SK-N-SH treated with all-trans-retinoic acid at 6 μM for 48 hours (cell line): Measurements from ENCODE around the gene WWC1.
"Not testable (repeated sequence)": the region's sequence is repeated elsewhere in the genome, so short reads cannot be mapped to it uniquely, and the experiment has no call there.

Experiments used
- ATAC-seq: fragments of 200-7000 bp; cut with Tn5 transposase; 3 replicates; pipeline ENCODE4 v1.9.1; 2020; ENCODE audit warnings: mild to moderate bottlenecking, moderate library complexity
- ARNTL ChIP-seq: fragments of 450-650 bp; formaldehyde crosslinking; IDR thresholded peaks from 2 replicates; pipeline ENCODE4 v1.5.0; 2020; ENCODE audit warnings: low read depth, mild to moderate bottlenecking, moderate library complexity, borderline replicate concordance
- BACH2 ChIP-seq: fragments of 250-450 bp; sonication (Bioruptor Pico); IDR thresholded peaks from 2 replicates; pipeline ENCODE4 v1.9.0; 2021; ENCODE audit warnings: mild to moderate bottlenecking, borderline replicate concordance
- ESRRG ChIP-seq: fragments of 250-450 bp; sonication (Bioruptor Pico); IDR thresholded peaks from 2 replicates; pipeline ENCODE4 v1.6.1; 2021; ENCODE audit warnings: mild to moderate bottlenecking
- GLIS3 ChIP-seq: fragments of 250-450 bp; sonication (Bioruptor Pico); IDR thresholded peaks from 2 replicates; pipeline ENCODE4 v1.5.0; 2020; ENCODE audit warnings: mild to moderate bottlenecking, moderate library complexity
- ISL1 ChIP-seq: fragments of 250-450 bp; sonication (Bioruptor Pico); IDR thresholded peaks from 2 replicates; pipeline ENCODE4 v2.1.2; 2022; ENCODE audit warnings: mild to moderate bottlenecking, moderate library complexity
- OSR1 ChIP-seq: fragments of 250-450 bp; sonication (Bioruptor Pico); IDR thresholded peaks from 2 replicates; pipeline ENCODE4 v1.8.0; 2022; ENCODE audit warnings: moderate library complexity, mild to moderate bottlenecking, inconsistent platforms
- PPARA ChIP-seq: fragments of 250-450 bp; sonication (Bioruptor Pico); IDR thresholded peaks from 2 replicates; pipeline ENCODE4 v1.5.0; 2020; ENCODE audit warnings: mild to moderate bottlenecking, borderline replicate concordance
- RARB ChIP-seq: fragments of 250-450 bp; sonication (Bioruptor Pico); IDR thresholded peaks from 2 replicates; pipeline ENCODE4 v1.8.0; 2021; ENCODE audit warnings: mild to moderate bottlenecking, moderate library complexity
- SNAI2 ChIP-seq: fragments of 250-450 bp; sonication (Bioruptor Pico); IDR thresholded peaks from 2 replicates; pipeline ENCODE4 v1.5.0; 2020; ENCODE audit warnings: mild to moderate bottlenecking, moderate library complexity
- TCF4 ChIP-seq: fragments of 250-450 bp; sonication (Bioruptor Pico); IDR thresholded peaks from 2 replicates; pipeline ENCODE4 v1.8.0; 2021; ENCODE audit warnings: mild to moderate bottlenecking, moderate library complexity, borderline replicate concordance
- TOX ChIP-seq: fragments of 250-450 bp; sonication (Bioruptor Pico); IDR thresholded peaks from 2 replicates; pipeline ENCODE4 v1.8.0; 2021; ENCODE audit warnings: mild to moderate bottlenecking, moderate library complexity, borderline replicate concordance
- ZFP3 ChIP-seq: fragments of 250-450 bp; sonication (Bioruptor Pico); IDR thresholded peaks from 2 replicates; pipeline ENCODE4 v1.5.0; 2020; ENCODE audit warnings: mild to moderate bottlenecking, moderate library complexity
- ZFP30 ChIP-seq: fragments of 450-650 bp; formaldehyde crosslinking; IDR thresholded peaks from 2 replicates; pipeline ENCODE4 v1.5.0; 2022; ENCODE audit warnings: mild to moderate bottlenecking, moderate library complexity
- ZNF565 ChIP-seq: fragments of 450-650 bp; formaldehyde crosslinking; conservative IDR thresholded peaks from 2 replicates; pipeline ENCODE4 v1.5.0; 2020; ENCODE audit warnings: low read depth, mild to moderate bottlenecking, moderate library complexity
- ZNF70 ChIP-seq: fragments of 450-650 bp; formaldehyde crosslinking; IDR thresholded peaks from 2 replicates; pipeline ENCODE4 v1.5.0; 2020; ENCODE audit warnings: mild to moderate bottlenecking, moderate library complexity
- ZNF8 ChIP-seq: fragments of 450-650 bp; formaldehyde crosslinking; IDR thresholded peaks from 2 replicates; pipeline ENCODE4 v1.5.0; 2020; ENCODE audit warnings: mild to moderate bottlenecking, moderate library complexity
- TF ChIP-seq, protein P1 (sequence below): fragments of 250-450 bp; sonication (Bioruptor Pico); IDR thresholded peaks from 2 replicates; pipeline ENCODE4 v1.5.0; 2020; ENCODE audit warnings: mild to moderate bottlenecking, moderate library complexity
- TF ChIP-seq, protein P2 (sequence below): fragments of 250-450 bp; sonication (Bioruptor Pico); IDR thresholded peaks from 2 replicates; pipeline ENCODE4 v1.5.1; 2020; ENCODE audit warnings: low read depth, mild to moderate bottlenecking, moderate library complexity
- TF ChIP-seq, protein P3 (sequence below): fragments of 250-450 bp; sonication (Bioruptor Pico); IDR thresholded peaks from 2 replicates; pipeline ENCODE4 v1.5.1; 2021; ENCODE audit warnings: mild to moderate bottlenecking, moderate library complexity
- TF ChIP-seq, protein P4 (sequence below): fragments of 250-450 bp; sonication (Bioruptor Pico); IDR thresholded peaks from 2 replicates; pipeline ENCODE4 v1.8.0; 2021; ENCODE audit warnings: low read depth, mild to moderate bottlenecking, moderate library complexity, borderline replicate concordance
- TF ChIP-seq, protein P5 (sequence below): fragments of 250-450 bp; sonication (Bioruptor Pico); IDR thresholded peaks from 2 replicates; pipeline ENCODE4 v1.8.0; 2020; ENCODE audit warnings: mild to moderate bottlenecking, moderate library complexity, borderline replicate concordance

The WWC1 gene

DNA sequence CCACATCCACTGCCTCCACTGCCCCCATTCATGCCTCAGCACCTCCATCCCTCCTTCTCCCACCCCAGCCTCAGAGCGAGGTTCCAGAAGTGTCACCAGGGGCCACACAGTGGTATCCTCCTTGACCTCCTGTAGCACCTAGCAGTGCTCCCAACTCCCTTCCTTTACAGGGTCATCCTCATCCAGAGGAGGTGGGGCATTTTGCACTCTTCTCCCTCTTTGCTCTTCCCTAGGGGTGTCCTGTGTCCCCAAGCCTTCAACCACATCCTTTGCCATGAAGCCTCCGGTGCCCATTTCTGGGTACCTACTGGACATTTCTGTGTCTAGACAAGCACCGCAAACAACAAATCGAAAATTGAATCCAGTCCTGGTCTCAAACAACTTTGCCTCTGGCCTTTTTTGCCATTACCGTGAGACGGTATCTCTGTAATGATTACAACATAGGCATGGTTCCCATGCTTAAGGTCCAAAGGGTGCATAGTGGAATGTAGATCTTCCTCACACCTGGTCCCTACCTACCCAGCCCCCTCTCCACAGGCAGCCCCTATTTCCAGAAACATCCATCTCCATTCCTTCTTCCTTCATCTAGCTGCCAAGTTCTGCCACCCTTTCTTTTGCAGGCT is 17.6 kb downstream of the WWC1 start:
- ATAC-seq: no peak
- no peak for TF ChIP-seq RARB (CRISPR knock-in tag)
- no peak for TF ChIP-seq ZFP30 (CRISPR knock-in tag)
- TF ChIP-seq, protein P1, sequence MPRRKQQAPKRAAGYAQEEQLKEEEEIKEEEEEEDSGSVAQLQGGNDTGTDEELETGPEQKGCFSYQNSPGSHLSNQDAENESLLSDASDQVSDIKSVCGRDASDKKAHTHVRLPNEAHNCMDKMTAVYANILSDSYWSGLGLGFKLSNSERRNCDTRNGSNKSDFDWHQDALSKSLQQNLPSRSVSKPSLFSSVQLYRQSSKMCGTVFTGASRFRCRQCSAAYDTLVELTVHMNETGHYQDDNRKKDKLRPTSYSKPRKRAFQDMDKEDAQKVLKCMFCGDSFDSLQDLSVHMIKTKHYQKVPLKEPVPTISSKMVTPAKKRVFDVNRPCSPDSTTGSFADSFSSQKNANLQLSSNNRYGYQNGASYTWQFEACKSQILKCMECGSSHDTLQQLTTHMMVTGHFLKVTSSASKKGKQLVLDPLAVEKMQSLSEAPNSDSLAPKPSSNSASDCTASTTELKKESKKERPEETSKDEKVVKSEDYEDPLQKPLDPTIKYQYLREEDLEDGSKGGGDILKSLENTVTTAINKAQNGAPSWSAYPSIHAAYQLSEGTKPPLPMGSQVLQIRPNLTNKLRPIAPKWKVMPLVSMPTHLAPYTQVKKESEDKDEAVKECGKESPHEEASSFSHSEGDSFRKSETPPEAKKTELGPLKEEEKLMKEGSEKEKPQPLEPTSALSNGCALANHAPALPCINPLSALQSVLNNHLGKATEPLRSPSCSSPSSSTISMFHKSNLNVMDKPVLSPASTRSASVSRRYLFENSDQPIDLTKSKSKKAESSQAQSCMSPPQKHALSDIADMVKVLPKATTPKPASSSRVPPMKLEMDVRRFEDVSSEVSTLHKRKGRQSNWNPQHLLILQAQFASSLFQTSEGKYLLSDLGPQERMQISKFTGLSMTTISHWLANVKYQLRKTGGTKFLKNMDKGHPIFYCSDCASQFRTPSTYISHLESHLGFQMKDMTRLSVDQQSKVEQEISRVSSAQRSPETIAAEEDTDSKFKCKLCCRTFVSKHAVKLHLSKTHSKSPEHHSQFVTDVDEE (CRISPR knock-in tag): no peak
- TF ChIP-seq, protein P2, sequence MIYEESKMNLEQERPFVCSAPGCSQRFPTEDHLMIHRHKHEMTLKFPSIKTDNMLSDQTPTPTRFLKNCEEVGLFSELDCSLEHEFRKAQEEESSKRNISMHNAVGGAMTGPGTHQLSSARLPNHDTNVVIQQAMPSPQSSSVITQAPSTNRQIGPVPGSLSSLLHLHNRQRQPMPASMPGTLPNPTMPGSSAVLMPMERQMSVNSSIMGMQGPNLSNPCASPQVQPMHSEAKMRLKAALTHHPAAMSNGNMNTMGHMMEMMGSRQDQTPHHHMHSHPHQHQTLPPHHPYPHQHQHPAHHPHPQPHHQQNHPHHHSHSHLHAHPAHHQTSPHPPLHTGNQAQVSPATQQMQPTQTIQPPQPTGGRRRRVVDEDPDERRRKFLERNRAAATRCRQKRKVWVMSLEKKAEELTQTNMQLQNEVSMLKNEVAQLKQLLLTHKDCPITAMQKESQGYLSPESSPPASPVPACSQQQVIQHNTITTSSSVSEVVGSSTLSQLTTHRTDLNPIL (CRISPR knock-in tag): no peak
- no peak for TF ChIP-seq ZNF8
- no peak for TF ChIP-seq ESRRG (CRISPR knock-in tag)
- TF ChIP-seq SNAI2 (CRISPR knock-in tag): no peak
- no peak for TF ChIP-seq ZNF565
- TF ChIP-seq ZNF70 (CRISPR knock-in tag): no peak
- TF ChIP-seq PPARA (CRISPR knock-in tag): no peak
- TF ChIP-seq BACH2 (CRISPR knock-in tag): no peak
- no peak for TF ChIP-seq ISL1 (CRISPR knock-in tag)
- TF ChIP-seq OSR1 (CRISPR knock-in tag): no peak
- no peak for TF ChIP-seq GLIS3 (CRISPR knock-in tag)
- TF ChIP-seq, all 23 proteins: peak for 0

DNA sequence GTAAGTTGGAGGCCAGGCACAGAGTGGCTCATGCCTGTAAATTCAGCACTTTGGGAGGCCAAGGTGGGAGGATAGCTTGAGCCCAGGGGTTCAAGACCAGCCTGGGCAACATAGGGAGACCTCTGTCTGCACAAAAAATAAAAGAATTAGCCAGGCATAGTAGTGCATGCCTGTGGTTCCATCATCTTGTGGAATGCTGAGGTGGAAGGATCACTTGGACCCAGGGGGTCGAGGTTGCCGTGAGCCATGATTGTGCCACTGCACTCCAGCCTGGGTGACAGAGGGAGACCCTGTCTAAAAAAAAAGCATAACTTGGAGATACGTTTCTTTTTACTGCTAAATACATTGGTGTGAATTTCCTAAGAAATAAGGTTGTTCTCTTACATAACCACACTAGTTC is 19.1 kb downstream of the WWC1 start:
- not testable (repeated sequence) for ATAC-seq

DNA sequence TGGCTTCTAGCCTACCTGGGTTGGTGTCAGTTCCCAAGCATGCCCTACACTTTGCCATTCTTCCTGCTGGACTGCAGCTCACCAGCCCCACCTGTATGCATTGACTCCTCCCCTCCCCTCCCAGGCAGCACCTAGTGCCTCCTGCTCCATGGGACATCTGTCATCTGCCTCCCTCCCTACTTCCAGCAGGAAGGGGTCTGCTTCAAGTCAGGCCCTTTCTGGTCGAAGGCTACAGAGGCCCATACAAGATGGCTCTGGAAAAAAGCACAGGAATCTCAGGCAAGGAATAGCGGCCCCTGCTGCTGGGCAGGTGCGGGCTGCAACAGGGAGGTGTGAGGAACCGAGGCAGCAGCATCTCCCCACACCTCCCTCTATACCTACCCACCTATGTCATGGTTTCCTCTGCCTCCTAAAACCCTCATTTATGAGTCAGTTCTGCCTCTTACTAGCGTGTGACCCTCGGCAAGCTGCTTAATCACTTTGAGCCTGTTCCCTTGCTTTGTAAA is 19.7 kb downstream of the WWC1 start:
- no peak for ATAC-seq

More for the DNA sequence above, 19.7 kb downstream of the WWC1 start:
- TF ChIP-seq TOX: no peak
- no peak for TF ChIP-seq BACH2 (CRISPR knock-in tag)
- no peak for TF ChIP-seq ZFP3
- TF ChIP-seq, protein P3, sequence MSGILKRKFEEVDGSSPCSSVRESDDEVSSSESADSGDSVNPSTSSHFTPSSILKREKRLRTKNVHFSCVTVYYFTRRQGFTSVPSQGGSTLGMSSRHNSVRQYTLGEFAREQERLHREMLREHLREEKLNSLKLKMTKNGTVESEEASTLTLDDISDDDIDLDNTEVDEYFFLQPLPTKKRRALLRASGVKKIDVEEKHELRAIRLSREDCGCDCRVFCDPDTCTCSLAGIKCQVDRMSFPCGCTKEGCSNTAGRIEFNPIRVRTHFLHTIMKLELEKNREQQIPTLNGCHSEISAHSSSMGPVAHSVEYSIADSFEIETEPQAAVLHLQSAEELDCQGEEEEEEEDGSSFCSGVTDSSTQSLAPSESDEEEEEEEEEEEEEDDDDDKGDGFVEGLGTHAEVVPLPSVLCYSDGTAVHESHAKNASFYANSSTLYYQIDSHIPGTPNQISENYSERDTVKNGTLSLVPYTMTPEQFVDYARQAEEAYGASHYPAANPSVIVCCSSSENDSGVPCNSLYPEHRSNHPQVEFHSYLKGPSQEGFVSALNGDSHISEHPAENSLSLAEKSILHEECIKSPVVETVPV (CRISPR knock-in tag): no peak
- no peak for TF ChIP-seq ESRRG (CRISPR knock-in tag)
- TF ChIP-seq OSR1 (CRISPR knock-in tag): no peak
- TF ChIP-seq RARB (CRISPR knock-in tag): no peak
- no peak for TF ChIP-seq TCF4
- no peak for TF ChIP-seq ARNTL (CRISPR knock-in tag)
- TF ChIP-seq, protein P4, sequence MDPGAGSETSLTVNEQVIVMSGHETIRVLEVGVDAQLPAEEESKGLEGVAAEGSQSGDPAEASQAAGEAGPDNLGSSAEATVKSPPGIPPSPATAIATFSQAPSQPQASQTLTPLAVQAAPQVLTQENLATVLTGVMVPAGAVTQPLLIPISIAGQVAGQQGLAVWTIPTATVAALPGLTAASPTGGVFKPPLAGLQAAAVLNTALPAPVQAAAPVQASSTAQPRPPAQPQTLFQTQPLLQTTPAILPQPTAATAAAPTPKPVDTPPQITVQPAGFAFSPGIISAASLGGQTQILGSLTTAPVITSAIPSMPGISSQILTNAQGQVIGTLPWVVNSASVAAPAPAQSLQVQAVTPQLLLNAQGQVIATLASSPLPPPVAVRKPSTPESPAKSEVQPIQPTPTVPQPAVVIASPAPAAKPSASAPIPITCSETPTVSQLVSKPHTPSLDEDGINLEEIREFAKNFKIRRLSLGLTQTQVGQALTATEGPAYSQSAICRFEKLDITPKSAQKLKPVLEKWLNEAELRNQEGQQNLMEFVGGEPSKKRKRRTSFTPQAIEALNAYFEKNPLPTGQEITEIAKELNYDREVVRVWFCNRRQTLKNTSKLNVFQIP: no peak
- TF ChIP-seq, protein P1 (CRISPR knock-in tag): no peak
- TF ChIP-seq ZFP30 (CRISPR knock-in tag): no peak
- TF ChIP-seq, protein P5, sequence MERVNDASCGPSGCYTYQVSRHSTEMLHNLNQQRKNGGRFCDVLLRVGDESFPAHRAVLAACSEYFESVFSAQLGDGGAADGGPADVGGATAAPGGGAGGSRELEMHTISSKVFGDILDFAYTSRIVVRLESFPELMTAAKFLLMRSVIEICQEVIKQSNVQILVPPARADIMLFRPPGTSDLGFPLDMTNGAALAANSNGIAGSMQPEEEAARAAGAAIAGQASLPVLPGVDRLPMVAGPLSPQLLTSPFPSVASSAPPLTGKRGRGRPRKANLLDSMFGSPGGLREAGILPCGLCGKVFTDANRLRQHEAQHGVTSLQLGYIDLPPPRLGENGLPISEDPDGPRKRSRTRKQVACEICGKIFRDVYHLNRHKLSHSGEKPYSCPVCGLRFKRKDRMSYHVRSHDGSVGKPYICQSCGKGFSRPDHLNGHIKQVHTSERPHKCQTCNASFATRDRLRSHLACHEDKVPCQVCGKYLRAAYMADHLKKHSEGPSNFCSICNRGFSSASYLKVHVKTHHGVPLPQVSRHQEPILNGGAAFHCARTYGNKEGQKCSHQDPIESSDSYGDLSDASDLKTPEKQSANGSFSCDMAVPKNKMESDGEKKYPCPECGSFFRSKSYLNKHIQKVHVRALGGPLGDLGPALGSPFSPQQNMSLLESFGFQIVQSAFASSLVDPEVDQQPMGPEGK (CRISPR knock-in tag): no peak
- no peak for TF ChIP-seq ZNF70 (CRISPR knock-in tag)
